Upper lobe of left lung (tissue), 6 donors: Measurements from ENCODE around the gene VAMP2. TPM values are rescaled to one million over a fixed set of nuclear protein-coding genes. Genes with fewer than 3 reads are reported as not detected.

Experiments used
- ATAC-seq, 2 donors: fragments of 200-7000 bp; cut with Tn5 transposase; one replicate each; pipeline ENCODE4 v1.9.1; 2022; ENCODE audit warnings: mild to moderate bottlenecking in 2 of 2, moderate library complexity in 2 of 2; ENCODE audit not compliant: low FRiP score in 2 of 2
- DNase-seq, 2 donors: peaks; one replicate each; pipeline ENCODE4 v3.0.0-alpha.2; 2019 to 2020
- H3K27ac ChIP-seq, 4 donors: fragments of 200-600 bp; sonication (generic); one replicate each; pipeline ENCODE4 v1.5.1; 2016 to 2019
- H3K27me3 ChIP-seq, 4 donors: fragments of 200-600 bp; sonication (generic); one replicate each; pipeline ENCODE4 v1.5.1; 2017 to 2019
- H3K36me3 ChIP-seq, 4 donors: fragments of 200-600 bp; sonication (generic); one replicate each; pipeline ENCODE4 v1.5.1; 2016 to 2019
- H3K4me1 ChIP-seq, 4 donors: fragments of 200-600 bp; sonication (generic); one replicate each; pipeline ENCODE4 v1.5.1; 2018 to 2019
- H3K4me3 ChIP-seq, 4 donors: fragments of 200-600 bp; sonication (generic); one replicate each; pipeline ENCODE4 v1.5.1; 2017 to 2019; ENCODE audit warnings: mild to moderate bottlenecking in 2 of 4, moderate library complexity in 1 of 4
- H3K9me3 ChIP-seq, 4 donors: fragments of 200-600 bp; sonication (generic); one replicate each; pipeline ENCODE4 v1.5.1; 2018 to 2019
- EP300 ChIP-seq, 4 donors: sonication (generic); formaldehyde crosslinking; IDR thresholded peaks; one replicate each; pipeline ENCODE4 v1.5.1; 2017; ENCODE audit warnings: antibody characterized with exemption in 4 of 4, control low read depth in 2 of 4
- POLR2A ChIP-seq, 4 donors: fragments of 450-650 bp; IDR thresholded peaks; one replicate each; pipeline ENCODE4 v1.5.1; 2016 to 2017; ENCODE audit warnings: antibody characterized with exemption in 4 of 4, mild to moderate bottlenecking in 2 of 4
- POLR2AphosphoS5 ChIP-seq, 2 donors: sonication (generic); formaldehyde crosslinking; IDR thresholded peaks; one replicate each; pipeline ENCODE4 v1.5.1; 2017; ENCODE audit warnings: antibody characterized with exemption in 2 of 2
- WGBS, 2 donors: methylation state at CpG; one replicate each; pipeline ENCODE4 v1.1.5; 2017 to 2018; 5-methylcytosine and 5-hydroxymethylcytosine counted together
- total RNA-seq, 6 donors: library from RNA; depleted of rRNA in 4 of 6; stranded (reverse); fragments of >200 nt in 4 of 6; gene quantifications; one replicate each; pipeline versions ENCODE4 v1.1.0 to v1.2.1, GENCODE V29; 2016 to 2021
- TF ChIP-seq, protein P1 (sequence below), 6 experiments: fragments of 450-650 bp in 4 of 6; fragments of 200-600 bp in 2 of 6; sonication (generic) in 2 of 6; IDR thresholded peaks; one replicate each; pipeline ENCODE4 v1.5.1; 2016 to 2019; ENCODE audit warnings: antibody characterized with exemption in 6 of 6
- donor health status: DM: no; HTN: no; CAD: no; lungs with moderate emphysema.
- donor health status: DM: no; HTN: yes; CAD: no; lungs with severe emphysema.

Gene VAMP2
- total RNA-seq, 6 donors from 2014 or later = 27.2 to 75.8 (median 49.8) TPM

DNA sequence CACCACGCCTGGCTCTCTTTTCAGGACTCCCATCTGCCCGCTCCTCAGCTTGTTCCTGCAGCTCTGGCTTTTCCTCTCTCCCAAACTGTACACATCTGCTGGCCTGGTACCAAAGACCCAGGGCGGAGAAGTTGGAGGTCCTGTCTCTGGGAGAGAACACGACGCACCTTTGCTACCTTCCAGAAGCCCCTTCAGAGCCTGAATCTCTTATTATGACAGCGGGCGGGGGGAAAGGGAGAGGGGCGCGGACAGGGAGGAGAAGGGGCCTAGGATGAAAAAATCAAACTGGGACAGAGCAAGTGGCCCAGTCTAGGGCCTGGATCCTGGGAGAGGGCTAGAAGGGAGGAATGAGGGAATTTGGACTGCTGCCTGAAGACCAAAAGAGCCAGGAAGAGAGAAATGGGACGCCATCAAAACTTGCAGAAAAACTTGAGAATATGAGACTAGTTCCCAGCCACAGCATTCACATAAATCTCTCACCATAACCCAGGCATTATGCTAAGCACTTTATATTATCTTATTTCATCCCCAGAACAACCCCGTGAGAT lies 8.1 kb downstream of the VAMP2 start:
- no peak for DNase-seq
- peak overlapping the region; percentile 63 to 88 (median 80) for H3K4me3 ChIP-seq
- H3K27me3 ChIP-seq = no peaks in the 10 kb centered on the region
- H3K4me1 ChIP-seq = peaks cover 36 to 60% (median 44%) of the 10 kb centered on the region in 4 donors
- 15 to 25% methylated on average over 11 of the region's 11 CpGs for WGBS, 2 donors
- peak overlapping the region; percentile 98 to 100 (median 99) for H3K27ac ChIP-seq
- peak in 1 of 4 donors; percentile 1 for TF ChIP-seq POLR2A (IDR thresholded peaks at IDR 0.05)
- TF ChIP-seq EP300 (IDR thresholded peaks at IDR 0.05) = no peak
- peaks cover 14 to 34% (median 20%) of the 10 kb centered on the region in 4 donors for H3K36me3 ChIP-seq
- no peaks in the 10 kb centered on the region for H3K9me3 ChIP-seq
- no peak for ATAC-seq

DNA sequence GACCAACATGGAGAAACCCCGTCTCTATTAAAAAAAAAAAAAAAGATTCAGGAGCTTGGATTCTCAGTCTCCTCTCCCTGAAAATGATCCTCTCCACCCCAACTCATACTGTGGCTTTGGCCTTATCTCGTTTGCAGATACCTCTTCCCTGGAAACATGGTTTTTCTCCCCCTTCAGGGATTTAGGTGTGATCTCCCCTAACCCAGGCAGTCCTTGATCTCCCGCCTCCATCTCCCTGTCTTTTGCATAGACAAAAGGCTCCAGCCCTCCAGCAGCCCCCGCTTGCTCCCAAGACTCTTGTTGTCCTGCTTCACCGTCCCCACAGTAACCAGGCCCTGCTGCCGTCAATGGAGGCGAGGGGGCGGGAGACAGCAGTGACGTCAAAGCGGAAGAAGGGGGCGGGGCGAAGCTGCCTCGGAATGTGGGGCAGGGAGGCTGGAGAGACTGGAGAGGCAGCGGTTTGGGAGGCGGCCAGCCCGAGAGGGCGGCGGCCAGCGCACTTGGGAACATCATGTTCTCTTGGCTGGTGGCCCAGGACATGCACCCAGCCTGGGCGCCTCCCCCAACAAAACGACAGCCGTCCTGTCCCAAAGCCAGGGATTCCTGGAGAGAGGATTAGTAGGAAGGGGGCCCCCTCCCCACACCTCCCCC lies 8.7 kb downstream of the VAMP2 start:
- peak; percentile 99 to 100 (median 100) for TF ChIP-seq EP300 (IDR thresholded peaks at IDR 0.05)
- TF ChIP-seq POLR2AphosphoS5 (IDR thresholded peaks at IDR 0.05) = peak; percentile 100
- TF ChIP-seq, protein P1, sequence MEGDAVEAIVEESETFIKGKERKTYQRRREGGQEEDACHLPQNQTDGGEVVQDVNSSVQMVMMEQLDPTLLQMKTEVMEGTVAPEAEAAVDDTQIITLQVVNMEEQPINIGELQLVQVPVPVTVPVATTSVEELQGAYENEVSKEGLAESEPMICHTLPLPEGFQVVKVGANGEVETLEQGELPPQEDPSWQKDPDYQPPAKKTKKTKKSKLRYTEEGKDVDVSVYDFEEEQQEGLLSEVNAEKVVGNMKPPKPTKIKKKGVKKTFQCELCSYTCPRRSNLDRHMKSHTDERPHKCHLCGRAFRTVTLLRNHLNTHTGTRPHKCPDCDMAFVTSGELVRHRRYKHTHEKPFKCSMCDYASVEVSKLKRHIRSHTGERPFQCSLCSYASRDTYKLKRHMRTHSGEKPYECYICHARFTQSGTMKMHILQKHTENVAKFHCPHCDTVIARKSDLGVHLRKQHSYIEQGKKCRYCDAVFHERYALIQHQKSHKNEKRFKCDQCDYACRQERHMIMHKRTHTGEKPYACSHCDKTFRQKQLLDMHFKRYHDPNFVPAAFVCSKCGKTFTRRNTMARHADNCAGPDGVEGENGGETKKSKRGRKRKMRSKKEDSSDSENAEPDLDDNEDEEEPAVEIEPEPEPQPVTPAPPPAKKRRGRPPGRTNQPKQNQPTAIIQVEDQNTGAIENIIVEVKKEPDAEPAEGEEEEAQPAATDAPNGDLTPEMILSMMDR (IDR thresholded peaks at IDR 0.05) = peak in 1 of 6 experiments; percentile 16
- TF ChIP-seq POLR2A (IDR thresholded peaks at IDR 0.05) = peak in 3 of 4 donors; percentile 76 to 93 (median 82)
- WGBS, 2 donors = 2% methylated on average over 17 to 22 of the region's 22 CpGs

DNA sequence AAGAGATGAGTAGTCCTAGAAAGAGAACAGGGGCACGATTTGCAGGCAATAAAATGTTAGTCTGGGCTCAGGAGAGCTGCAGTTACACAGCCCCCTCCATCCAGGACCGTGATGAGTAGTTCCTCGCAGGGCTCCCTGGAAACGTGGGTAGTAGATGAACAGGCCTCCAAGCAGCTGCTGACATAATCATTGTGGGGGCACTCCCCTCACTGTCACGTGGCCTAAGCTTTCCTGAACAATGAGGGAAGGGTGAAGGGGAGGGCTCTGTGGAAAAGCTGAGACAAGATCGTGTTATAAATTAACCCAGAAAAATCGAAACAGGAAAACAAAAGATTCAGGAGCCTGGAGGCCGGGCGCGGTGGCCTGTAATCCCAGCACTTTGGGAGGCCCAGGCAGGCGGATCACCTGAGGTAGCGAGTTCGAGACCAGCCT lies 9.2 kb downstream of the VAMP2 start:
- ATAC-seq = peak; percentile 2 to 47
- H3K27ac ChIP-seq = peak overlapping the region; percentile 98 to 100 (median 99)
- H3K27me3 ChIP-seq = no peaks in the 10 kb centered on the region
- peak in 2 of 4 donors; percentile 55 to 59 for TF ChIP-seq EP300 (IDR thresholded peaks at IDR 0.05)
- TF ChIP-seq, protein P1 (IDR thresholded peaks at IDR 0.05) = no peak
- peak; percentile 81 to 84 for TF ChIP-seq POLR2AphosphoS5 (IDR thresholded peaks at IDR 0.05)
- H3K9me3 ChIP-seq = no peaks in the 10 kb centered on the region
- DNase-seq = peak; percentile 78 to 90
- peaks cover 23 to 40% (median 27%) of the 10 kb centered on the region in 4 donors for H3K36me3 ChIP-seq
- H3K4me3 ChIP-seq = peak overlapping the region in 3 of 4 donors; percentile 63 to 85 (median 74)
- 18 to 25% methylated on average over 13 of the region's 13 CpGs for WGBS, 2 donors
- peaks cover 35 to 62% (median 41%) of the 10 kb centered on the region in 4 donors for H3K4me1 ChIP-seq

More for the DNA sequence above, 8.7 kb downstream of the VAMP2 start:
- H3K36me3 ChIP-seq = peaks cover 20 to 35% (median 22%) of the 10 kb centered on the region in 4 donors
- peak overlapping the region; percentile 63 to 88 (median 80) for H3K4me3 ChIP-seq
- H3K4me1 ChIP-seq = peaks cover 36 to 61% (median 44%) of the 10 kb centered on the region in 4 donors
- no peaks in the 10 kb centered on the region for H3K9me3 ChIP-seq
- DNase-seq (peak; percentile 99), ATAC-seq (peak; percentile 64 to 79)
- peak overlapping the region; percentile 98 to 100 (median 99) for H3K27ac ChIP-seq
- H3K27me3 ChIP-seq = no peaks in the 10 kb centered on the region

DNA sequence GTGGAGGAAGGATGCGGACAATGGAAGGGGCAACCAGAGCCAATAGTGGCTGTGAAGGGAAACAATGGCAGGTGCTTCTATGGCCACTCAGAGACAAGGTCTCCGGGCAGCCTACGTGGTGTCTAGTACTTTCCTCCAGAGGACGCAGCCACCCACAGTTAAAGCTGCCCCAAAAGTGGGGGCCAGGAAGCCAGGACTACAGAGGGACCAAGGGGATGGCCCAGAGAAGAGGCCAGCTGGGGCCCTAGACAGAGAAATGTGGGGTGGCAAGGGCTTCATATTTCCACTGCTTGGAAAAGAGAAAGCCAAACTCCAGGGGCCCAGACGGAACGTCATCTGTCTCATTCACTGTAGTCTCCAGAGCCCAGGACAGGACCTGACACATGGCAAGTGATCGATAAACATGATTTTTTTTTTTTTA lies 9.7 kb downstream of the VAMP2 start:
- 75 to 78% methylated on average over 7 of the region's 7 CpGs for WGBS, 2 donors
- H3K4me1 ChIP-seq = peaks cover 32 to 62% (median 39%) of the 10 kb centered on the region in 4 donors
- no peak for DNase-seq

More for the DNA sequence above, 9.7 kb downstream of the VAMP2 start:
- Histone ChIP-seq H3K4me3 (peak overlapping the region in 3 of 4 donors; percentile 65 to 85 (median 74)), H3K9me3 (no peaks in the 10 kb centered on the region), H3K27me3 (no peaks in the 10 kb centered on the region), H3K27ac (peak overlapping the region; percentile 98 to 100 (median 99)), H3K36me3 (peaks cover 28 to 40% (median 32%) of the 10 kb centered on the region in 4 donors)
- TF ChIP-seq POLR2AphosphoS5 (IDR thresholded peaks at IDR 0.05) (no peak), EP300 (IDR thresholded peaks at IDR 0.05) (no peak), POLR2A (IDR thresholded peaks at IDR 0.05) (no peak)
- TF ChIP-seq, protein P1 (IDR thresholded peaks at IDR 0.05) = no peak
- ATAC-seq = no peak
